Neutrophil (primary cell): ENCODE data around the gene GPC6.

Experiments
- H3K27ac ChIP-seq: fragments of 200-600 bp; sonication (generic); 2 replicates; pipeline ENCODE4 v1.5.1; 2016; ENCODE audit warnings: mild to moderate bottlenecking, moderate library complexity
- H3K27me3 ChIP-seq: fragments of 200-600 bp; sonication (generic); 2 replicates; pipeline ENCODE4 v1.6.0; 2016; ENCODE audit warnings: mild to moderate bottlenecking
- H3K36me3 ChIP-seq: fragments of 200-600 bp; sonication (generic); 2 replicates; pipeline ENCODE4 v1.5.1; 2017
- H3K4me1 ChIP-seq, 2 experiments: fragments of 200-600 bp in 1 of 2; sonication (generic) in 1 of 2; 1 replicate in 1 of 2; 2 replicates in 1 of 2; pipeline versions ENCODE4 v1.5.1 to v1.6.1; 2013 to 2016; ENCODE audit warnings: low read depth in 1 of 2, low read length in 1 of 2, mild to moderate bottlenecking in 1 of 2, moderate library complexity in 1 of 2; ENCODE audit not compliant: control insufficient read depth in 1 of 2, insufficient read depth in 1 of 2
- H3K4me3 ChIP-seq, 2 experiments: fragments of 200-600 bp in 1 of 2; sonication (generic) in 1 of 2; 1 replicate in 1 of 2; 2 replicates in 1 of 2; pipeline ENCODE4 v1.5.1; 2013 to 2016; ENCODE audit warnings: low read depth in 1 of 2, low read length in 1 of 2, mild to moderate bottlenecking in 1 of 2, moderate library complexity in 1 of 2
- H3K9me3 ChIP-seq: fragments of 200-600 bp; sonication (generic); 2 replicates; pipeline ENCODE4 v1.5.1; 2016
- CTCF ChIP-seq: fragments of 200-600 bp; sonication (generic); IDR thresholded peaks from 2 replicates; pipeline ENCODE4 v1.5.1; 2016; ENCODE audit warnings: antibody characterized with exemption

Gene GPC6

DNA sequence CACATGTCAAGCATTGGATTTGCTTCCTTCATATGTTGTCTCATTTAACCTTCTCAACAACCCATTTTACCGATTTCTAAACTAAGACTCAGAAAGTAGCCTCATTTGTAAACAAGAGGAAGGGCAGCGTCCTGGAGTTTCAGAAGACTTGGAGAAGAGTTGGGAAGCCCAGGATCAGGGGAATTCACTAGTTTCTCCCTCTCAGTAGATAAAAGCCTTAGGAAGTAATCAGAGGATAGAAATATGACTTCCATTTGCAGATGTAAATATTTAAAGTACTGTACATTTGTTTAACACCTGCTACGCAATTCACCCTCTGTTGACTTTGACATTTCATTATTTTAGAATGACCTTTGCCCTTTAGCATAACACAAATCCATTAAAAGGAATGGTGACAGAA is 1036.4 kb downstream of the GPC6 start:
- no peak overlapping the region for H3K27ac ChIP-seq
- H3K9me3 ChIP-seq = no peaks in the 10 kb centered on the region
- no peak overlapping the region for H3K4me3 ChIP-seq
- peaks cover 26 to 39% of the 10 kb centered on the region in 2 experiments for H3K4me1 ChIP-seq
- TF ChIP-seq CTCF = no peak
- no peaks in the 10 kb centered on the region for H3K36me3 ChIP-seq
- H3K27me3 ChIP-seq = no peaks in the 10 kb centered on the region

- H3K4me1 ChIP-seq = peaks cover 6 to 17% of the 10 kb centered on the region in 2 experiments
- no peaks in the 10 kb centered on the region for H3K9me3 ChIP-seq
- no peaks in the 10 kb centered on the region for H3K27me3 ChIP-seq
- no peak for TF ChIP-seq CTCF
- H3K36me3 ChIP-seq = no peaks in the 10 kb centered on the region
- H3K27ac ChIP-seq = no peak overlapping the region
- no peak overlapping the region for H3K4me3 ChIP-seq
These were observed 1041.2 kb downstream of the GPC6 start for GRCh38 chr13:94267581-94268366.

DNA sequence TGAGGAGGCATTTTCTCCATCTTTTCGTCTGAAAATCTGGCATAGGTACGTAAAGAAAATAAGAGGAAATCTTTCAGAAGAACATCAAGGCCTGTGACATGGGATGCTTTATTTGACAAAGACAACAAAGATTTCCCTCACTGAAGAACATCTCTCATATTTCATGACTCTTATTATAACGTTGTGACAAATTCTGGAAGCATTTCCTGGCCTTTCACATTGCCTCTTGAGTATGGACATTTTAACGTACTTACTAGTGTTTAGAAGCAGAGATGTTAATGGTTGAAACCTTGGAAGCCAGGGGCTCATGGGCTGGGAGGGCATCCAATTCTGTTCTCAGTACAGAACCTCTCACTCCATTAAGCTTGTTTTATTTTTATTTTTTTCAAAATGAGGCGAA is 1042.1 kb downstream of the GPC6 start:
- peaks cover 6 to 17% of the 10 kb centered on the region in 2 experiments for H3K4me1 ChIP-seq
- no peaks in the 10 kb centered on the region for H3K36me3 ChIP-seq
- TF ChIP-seq CTCF = no peak
- H3K27me3 ChIP-seq = no peaks in the 10 kb centered on the region
- H3K9me3 ChIP-seq = no peaks in the 10 kb centered on the region
- H3K4me3 ChIP-seq = no peak overlapping the region
- no peak overlapping the region for H3K27ac ChIP-seq

GRCh38 chr13:94269557-94269956 is 1043.0 kb downstream of the GPC6 start:
- H3K4me1 ChIP-seq = peaks cover 6 to 17% of the 10 kb centered on the region in 2 experiments

DNA sequence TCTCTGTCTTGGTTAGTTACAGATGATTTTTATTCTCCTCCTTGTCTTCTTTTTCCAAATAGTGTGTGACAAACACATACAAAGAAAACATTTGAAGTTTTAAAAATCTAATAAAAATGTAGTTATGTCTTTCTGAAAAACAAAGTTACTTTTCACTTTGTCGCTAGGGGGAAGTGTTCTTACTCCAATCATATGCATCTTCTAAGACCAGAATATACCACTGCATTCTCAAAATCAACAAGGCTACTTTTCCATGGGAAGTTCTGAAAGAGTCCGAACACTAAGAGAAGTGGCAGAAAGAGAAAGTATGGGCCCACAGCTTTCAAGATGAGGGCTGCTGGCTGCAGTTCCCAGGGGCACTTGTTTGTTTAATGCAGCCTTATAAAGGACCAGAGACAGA is 1043.9 kb downstream of the GPC6 start:
- TF ChIP-seq CTCF = no peak
- H3K4me1 ChIP-seq = peaks cover 6 to 14% of the 10 kb centered on the region in 2 experiments
- no peaks in the 10 kb centered on the region for H3K36me3 ChIP-seq
- H3K9me3 ChIP-seq = no peaks in the 10 kb centered on the region
- H3K4me3 ChIP-seq = no peak overlapping the region
- H3K27ac ChIP-seq = no peak overlapping the region
- H3K27me3 ChIP-seq = no peaks in the 10 kb centered on the region

More at GRCh38 chr13:94269557-94269956, 1043.0 kb downstream of the GPC6 start:
- Histone ChIP-seq H3K27ac (no peak overlapping the region), H3K4me3 (no peak overlapping the region), H3K36me3 (no peaks in the 10 kb centered on the region), H3K27me3 (no peaks in the 10 kb centered on the region), H3K9me3 (no peaks in the 10 kb centered on the region)
- TF ChIP-seq CTCF = no peak
